Medulla oblongata (tissue), 1 donor: Measurements from ENCODE around the gene NAA16.
"Not testable (repeated sequence)": the region's sequence is repeated elsewhere in the genome, so short reads cannot be mapped to it uniquely, and the experiment has no call there.

ENCODE experiments used
- DNase-seq: peaks from one replicate; pipeline ENCODE4 v3.0.0-alpha.2; 2015; ENCODE audit errors: extremely low spot score

NAA16 gene

GRCh38 chr13:41408121-41408520 is 97.1 kb downstream of the NAA16 start:
- DNase-seq, result no peak

DNA sequence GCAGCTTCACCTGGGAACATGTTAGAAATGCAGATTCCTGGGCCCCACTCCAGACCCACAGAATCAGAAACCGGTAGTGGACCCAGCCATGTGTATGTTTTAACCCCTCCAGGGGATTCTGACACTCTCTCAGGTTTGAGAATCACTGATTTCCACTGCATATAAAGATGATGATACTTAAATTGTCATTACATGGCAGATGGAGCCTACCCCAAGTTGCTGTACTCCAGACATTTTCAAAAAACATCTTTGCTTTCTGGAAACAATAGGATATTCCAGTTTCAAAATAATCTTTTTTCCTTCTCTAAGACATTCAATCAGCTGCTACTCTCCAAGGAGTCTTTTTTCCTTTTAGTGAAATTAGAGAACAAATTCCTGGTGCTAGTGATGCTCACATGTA is 97.7 kb downstream of the NAA16 start:
- no peak for DNase-seq

- no peak for DNase-seq
Observed at GRCh38 chr13:41409611-41410010, 98.5 kb downstream of the NAA16 start.

- DNase-seq, result no peak
Observed at GRCh38 chr13:41411060-41411459, 100.0 kb downstream of the NAA16 start.

DNA sequence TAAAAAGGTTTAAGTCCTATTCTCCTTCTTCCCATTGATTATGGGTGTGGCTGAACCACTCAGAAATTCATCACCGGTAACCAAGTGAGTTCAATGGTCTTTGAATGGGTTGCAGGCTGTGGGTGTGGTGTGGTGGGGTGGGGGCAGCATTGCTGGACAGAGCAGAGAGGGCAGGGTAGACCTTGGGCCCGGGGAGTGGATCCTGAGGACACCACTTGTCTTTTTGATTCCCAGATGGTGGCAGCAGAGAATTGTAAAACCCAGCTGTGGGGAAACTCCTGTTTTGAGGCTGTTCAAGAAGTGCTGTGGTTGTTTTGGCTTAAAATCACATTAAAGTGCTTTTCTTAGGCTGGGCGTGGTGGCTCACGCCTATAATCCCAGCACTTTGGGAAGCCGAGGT is 100.5 kb downstream of the NAA16 start:
- DNase-seq, result peak; percentile 60

DNA sequence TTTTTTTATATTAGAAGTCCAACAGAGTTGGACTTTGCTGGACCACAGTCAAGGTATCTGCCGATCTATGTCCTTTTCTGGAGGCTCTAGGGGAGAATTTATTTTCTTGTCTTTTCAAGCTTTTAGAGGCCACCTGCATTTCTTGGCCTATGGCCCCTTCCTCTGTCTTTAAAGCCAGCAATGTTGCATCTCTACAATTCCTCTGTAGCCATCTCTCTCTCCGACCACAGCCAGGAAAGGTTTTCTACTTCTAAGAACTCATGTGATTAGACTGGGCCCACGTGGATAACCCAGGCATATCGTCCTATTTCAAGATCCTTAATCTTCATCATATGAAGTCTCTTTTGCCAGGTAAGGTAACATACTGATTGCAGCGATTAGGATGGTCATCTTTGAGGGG is 102.8 kb downstream of the NAA16 start:
- DNase-seq, result no peak

DNA sequence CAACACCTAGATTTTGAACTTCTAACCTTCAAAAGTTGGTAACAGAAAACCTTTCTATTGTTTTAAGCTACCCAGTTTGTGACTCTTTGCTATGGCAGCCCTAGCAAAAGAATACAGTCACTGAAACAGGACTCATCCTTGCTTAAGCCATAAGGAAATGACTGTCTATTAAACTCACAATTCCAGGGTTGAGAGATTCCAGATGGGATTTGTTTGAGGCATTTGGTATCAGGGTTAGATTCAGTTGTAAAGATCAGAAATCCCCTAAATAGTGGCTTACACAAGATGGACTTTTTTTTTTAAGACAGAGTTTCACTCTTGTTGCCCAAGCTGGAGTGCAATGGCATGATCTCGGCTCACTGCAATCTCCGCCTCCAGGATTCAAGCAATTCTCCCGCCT is 105.2 kb downstream of the NAA16 start:
- no peak for DNase-seq

DNA sequence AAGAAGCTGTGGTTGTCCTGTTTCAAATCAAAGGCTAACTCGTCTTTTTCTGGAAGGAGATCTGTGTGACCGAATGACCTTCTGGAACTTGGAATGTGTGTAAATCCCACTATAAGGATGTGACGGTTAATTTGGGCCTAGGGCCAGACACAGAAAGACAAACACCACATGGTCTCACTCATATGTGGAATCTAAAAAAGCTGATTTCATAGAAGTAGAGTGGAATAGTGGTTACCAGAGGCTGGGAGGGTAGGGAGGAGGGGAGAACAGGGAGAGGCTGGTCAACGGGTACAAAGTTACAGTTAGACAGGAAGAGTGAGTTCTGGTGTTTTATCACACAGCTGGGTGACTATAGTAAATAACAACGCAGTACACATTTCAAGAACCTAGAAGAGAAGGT is 107.0 kb downstream of the NAA16 start:
- no peak for DNase-seq

- no peak for DNase-seq
Observed at GRCh38 chr13:41418731-41419130, 107.7 kb downstream of the NAA16 start.

- DNase-seq, result no peak
Observed at GRCh38 chr13:41419206-41419605, 108.1 kb downstream of the NAA16 start.

- no peak for DNase-seq
Observed at GRCh38 chr13:41420146-41420545, 109.1 kb downstream of the NAA16 start.

DNA sequence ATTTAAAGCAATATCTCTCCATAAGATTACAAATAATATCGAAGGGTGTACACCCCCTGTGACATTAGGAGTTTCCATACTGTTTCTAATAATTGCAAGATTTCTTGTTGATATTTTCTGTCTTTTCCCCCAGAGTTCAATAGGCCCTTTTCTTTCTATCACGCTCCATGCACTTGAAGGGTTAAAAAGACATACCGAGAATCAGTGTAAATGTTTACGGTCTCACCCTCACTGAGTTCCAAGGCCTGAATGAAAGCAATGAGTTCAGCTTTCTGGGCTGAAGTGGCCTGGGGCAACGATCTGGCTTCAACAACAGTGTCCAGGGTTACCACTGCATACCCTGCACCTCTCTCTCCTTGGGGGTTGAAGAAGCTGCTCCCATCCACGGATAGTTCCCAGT is 110.3 kb downstream of the NAA16 start:
- not testable (repeated sequence) for DNase-seq

- DNase-seq, result not testable (repeated sequence)
Observed at GRCh38 chr13:41421983-41422382, 110.9 kb downstream of the NAA16 start.

GRCh38 chr13:41423259-41423658 is 112.2 kb downstream of the NAA16 start:
- DNase-seq, result not testable (repeated sequence)

- not testable (repeated sequence) for DNase-seq
Observed at GRCh38 chr13:41424675-41425074, 113.6 kb downstream of the NAA16 start.

DNA sequence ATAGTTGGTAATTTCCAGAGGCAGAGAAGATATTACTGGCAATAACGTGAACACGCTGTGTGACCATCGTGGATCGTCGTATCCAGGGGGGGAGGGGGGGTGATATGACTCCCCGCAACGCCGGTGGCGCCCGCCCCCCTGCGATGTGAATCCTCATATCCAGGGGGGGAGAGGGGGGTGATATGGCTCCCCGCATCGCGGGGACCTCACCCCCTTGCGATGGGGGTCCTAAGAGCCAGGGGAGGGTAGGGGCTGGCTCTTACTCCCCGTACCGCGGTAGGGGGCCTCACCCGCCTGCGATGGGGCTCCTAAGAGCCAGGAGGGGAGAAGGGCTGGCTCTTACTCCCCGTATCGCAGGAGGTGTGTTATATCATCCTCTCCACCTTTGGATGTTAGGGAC is 115.0 kb downstream of the NAA16 start:
- no peak for DNase-seq
